NCI-H2081 treated with DMSO at 0.1 percent for 48 hours (cell line): ENCODE data around the gene DDX54.
"Not testable (repeated sequence)": the region's sequence is repeated elsewhere in the genome, so short reads cannot be mapped to it uniquely, and the experiment has no call there.

ENCODE experiments used
- DNase-seq: peaks from one replicate; lab custom pipeline; 2025; lab: John Stamatoyannopoulos, UW

The DDX54 gene

DNA sequence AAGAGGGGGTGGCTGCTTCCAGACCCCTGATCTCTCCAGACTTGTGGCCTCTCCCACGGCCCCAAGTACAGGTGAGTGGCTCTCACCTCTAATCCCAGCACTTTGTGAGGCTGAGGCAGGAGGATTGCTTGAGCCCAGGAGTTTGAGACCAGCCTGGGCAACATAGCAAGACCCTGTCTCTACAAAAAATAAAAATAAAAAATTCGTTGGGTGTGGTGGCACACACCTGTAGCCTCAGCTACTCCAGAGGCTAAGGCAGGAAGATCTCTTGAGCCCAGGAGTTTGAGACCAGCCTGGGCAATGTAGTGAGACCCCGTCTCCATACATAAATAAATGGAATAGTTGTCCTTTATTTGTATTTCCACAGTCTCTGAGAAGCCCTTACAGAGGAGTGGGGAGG, 43.6 kb downstream of the DDX54 start:
- not testable (repeated sequence) for DNase-seq

DNA sequence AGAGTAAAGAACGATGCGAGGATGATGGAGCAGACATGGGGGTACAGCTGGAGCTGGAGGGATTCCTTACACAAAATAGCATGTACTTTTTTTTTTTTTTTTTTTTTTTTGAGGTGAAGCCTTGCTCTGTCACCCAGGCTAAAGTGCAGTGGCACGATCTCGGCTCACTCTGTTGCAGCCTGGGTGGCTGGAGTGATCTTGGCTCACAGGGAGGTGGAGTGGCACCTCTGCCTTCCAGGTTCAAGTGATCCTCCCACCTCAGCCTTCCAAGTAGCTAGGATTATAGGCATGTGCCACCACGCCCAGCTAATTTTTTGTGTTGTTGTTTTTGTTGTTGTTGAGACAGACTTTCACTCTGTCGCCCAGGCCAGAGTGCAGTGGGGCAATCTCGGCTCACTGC, 44.6 kb downstream of the DDX54 start:
- no peak for DNase-seq

DNA sequence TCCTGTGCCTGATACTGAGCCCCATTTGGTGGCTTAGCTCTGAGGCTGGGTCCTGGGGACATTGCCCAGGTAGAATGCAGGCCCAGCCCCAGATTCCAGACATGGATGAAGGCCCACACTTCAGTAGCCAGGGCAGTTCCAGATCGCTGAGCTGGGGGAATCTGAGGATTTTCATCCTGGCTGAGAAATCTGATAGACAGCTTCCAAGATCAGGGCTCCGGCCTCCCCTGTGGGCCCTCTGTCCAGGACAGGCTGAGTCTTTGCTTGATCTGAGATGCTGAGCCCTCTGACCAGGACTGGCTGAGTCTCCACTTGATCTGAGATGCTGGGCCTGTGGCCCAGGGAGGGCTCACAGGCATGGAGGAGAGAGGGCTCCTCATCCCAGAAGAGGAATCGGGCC, 46.5 kb downstream of the DDX54 start:
- DNase-seq: no peak

DNA sequence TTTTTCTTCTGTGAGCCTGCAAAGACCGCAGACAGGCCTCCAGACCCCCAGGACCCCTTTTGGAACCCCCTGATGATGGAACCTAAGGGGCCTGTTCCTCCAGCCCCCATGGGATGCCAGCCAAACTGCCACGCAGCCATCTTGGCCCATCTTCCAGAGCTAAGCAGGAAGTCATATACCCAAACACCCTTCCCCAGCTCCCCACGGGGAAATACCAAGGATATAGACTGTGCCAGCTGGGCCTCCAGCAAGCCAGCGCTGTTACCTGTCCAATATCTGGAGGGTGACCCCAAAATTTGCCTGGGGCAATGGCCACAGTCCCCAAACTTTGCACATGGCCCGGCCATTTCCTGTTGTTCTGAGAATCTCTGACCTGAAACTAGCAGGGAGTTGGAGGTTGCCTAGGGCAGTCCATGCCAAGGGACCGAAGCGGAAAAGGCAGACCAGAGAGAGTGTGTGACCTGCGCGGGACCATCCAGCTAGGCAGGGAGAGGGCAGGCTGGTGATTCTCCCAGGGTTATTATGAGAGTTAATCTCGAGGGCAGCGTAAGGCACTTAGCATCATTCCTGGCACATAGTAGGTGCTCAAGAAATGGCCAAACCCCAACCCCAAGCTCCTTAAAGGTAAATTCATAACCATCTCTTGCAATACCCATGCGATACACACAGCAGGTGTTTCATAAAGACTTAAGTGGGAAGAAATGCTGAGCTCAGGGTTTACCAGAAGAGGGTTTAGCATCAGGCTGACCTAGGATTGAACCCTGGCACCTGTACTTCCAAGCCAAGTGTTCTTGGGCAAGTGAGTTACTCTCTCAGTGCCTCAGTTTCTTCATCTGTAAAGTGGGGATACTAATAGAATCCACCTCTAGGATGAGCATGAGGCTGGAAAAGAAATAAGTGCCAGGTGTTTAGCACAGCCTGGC, 47.2 kb downstream of the DDX54 start:
- DNase-seq: no peak

DNA sequence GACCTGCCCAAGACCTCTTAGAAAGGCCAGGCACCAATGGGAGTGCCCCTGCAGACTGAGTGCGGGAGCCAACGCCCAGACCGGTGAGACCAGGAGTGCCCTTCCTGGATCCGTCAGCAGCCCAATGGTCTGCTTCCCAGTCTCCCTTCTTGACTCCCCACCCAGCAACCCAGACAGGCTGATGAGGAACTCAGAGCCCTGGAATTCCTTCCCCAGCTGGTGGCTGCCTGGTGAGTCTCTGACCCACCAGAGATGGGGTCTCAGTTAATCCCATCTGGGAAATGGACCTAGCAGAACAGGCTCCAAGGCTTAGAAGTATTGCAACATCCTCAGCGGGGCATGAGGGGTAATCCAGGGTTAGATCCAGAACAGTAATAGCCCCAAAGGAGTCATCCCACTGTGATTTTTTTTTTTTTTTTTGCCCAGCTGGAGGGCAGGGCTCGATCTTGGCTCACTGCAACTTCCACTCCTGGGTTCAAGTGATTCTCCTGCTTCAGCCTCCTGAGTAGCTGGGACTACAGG, 48.2 kb downstream of the DDX54 start:
- DNase-seq: no peak

DNA sequence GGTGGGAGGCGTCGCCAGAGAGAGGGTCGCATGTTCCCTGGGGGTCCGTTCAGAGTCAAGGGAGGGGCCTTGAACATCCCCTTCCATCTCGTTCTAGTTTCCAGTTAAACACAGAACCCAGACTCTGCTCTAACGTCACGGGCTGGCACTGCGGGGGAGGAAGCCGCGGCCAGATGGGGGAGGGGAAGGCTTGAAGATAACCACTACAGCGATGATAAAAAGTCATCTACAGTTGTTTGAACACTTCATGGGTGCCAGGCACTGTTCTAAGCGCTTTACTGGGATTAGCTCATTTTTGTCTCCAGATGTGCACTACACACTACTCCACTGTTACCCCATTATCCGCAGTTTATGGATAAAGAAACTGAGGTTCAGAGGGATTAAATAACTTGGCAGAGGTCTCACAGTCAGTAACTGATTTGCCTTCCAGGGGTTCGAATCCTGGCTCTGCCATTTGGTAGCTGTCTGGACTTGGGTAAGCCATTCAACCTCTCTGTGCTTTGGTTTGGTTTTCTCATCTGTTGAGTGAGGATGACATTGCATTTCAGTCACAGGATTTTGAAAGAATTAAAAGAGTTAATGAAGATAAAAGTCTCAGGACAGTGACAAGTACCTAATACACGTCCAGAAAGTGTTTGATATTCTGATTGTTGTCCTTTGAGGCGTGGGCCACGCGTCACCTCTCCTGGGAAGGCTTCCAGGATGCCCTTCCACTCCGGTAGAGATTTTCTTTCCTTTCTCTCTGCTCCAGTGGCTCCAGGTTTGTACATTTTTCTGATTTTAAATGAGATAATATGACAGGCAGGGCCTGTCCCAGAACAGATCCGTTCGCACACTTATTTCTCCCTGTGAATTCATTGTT, 48.9 kb downstream of the DDX54 start:
- DNase-seq: no peak

DNA sequence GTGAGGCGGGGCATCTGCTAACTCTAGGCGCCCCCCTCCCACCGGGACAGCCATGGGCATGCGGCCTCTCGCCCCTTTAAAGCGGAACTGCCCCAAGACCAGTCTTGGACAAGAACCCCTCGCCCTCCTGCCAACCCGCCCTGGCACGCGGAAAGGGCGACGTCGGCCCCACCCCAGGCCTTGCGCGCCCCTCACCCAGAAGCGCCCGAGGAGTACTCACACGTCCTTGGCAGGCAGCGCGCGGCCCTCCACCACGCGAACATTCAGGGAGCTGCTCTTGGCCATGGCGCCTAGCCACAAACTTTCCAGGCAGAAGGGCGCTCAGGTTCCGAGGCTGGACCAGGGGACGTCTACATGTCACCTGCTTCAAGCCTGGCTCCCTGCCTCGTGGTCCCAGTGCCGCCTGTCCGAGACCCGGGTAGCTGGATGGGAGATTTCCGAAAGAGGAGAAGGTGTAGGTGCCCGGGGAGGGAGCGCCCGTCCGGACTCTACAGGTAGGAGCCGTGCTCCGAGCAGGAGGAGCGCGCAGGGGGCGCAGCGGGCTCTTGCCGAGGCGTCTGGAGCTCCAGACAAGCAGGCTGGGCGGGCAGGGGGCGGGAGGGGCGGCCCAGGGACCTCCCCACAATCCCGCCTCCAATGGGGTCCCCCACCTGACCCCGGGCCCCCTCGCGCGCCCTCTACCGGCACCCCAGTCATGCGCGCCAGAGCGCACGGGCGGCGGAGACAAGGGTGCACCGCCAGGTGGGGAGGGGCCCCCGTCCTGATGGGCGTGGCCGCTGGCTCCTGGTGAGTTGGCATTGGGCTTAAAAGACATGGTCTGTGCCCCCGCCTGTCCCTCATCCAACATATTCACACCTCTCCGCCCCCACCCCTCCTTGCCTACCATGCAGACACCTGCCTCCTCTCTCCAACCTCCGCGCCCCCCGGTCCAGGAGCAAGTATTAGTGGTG, 49.8 kb downstream of the DDX54 start, which contains the start of gene RASAL1:
RASAL1 (minus strand) TSS at position 584 of the 950 bp plus-strand sequence; CDS start at position 285, 299 bp downstream.
- no peak for DNase-seq

DNA sequence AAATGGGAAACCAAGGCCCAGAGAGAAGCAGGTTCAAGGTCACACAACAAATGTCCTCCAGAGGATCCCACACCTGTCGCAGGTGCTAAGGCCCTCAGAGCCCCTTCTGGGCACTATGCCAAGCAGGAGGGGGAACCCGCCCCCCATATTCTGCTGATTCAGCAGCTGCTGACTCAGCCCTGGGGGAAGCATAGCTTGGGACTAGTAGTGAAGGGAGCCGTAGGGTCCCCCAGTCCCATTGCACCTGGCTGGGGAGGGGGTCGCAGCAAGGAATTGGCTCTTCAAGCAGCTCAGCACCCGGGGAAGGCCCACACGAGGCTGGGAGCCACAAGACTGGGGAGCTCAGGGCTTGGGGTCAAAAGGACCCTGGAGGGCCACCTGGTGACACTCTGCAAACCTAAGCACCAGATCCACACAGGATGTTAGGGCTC, 50.7 kb downstream of the DDX54 start:
- no peak for DNase-seq

DNA sequence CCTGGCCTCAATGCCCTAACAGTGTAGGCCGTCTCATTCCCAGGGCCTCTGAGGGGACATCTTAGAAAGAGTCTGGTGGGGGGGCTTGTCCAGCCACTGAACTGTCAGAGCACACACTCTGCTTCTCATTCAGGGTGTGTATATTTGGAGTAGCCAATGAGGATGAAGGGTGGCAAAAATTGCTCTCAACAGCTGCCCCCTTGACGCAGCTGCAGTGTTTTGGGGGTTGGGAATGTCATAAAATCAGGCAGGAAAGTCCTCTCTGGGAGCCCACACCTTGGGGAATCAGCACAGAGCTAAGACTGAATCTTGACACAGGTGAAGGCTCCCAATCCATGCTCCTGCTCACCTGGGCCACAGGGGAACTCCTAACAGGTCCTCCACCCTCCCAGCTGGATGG, 51.2 kb downstream of the DDX54 start:
- DNase-seq: no peak

DNA sequence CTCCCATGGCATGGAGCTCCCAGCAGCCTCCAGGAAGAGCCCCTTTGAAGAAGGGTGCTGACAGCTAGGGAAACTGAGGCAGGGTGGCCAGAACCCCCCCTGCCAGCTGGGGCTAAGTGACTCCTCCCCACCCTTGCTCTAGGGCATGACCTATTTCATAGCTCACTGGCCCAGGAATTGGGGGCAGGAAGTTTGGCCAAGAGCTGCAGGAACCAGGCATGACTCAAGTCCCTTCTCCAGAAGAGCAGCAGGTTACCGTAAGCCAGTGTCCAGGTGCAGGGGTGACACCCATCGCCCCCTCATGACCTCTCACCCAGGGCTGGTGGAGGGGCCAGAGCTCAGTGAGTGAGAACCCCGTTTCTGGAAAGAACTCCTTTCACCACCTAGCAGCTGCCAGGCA, 51.6 kb downstream of the DDX54 start:
- DNase-seq: no peak

DNA sequence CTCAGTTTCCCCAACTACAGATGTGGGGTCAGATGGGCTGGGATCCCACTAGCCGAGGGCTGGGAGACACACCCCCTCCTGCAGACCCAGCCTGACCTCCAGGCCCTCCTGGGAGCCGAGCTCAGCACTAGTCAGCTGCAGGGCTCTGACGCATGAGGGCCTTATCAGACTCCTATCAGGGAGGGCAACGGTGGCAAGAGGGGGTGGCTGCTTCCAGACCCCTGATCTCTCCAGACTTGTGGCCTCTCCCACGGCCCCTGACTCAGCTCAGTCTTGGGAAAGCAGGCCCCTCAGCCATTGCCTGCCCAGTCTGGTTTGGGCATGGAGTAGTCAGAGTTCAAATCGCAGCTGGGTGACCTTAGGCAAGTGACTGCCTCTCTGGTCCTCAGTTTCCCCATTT, 52.2 kb downstream of the DDX54 start:
- DNase-seq: no peak

DNA sequence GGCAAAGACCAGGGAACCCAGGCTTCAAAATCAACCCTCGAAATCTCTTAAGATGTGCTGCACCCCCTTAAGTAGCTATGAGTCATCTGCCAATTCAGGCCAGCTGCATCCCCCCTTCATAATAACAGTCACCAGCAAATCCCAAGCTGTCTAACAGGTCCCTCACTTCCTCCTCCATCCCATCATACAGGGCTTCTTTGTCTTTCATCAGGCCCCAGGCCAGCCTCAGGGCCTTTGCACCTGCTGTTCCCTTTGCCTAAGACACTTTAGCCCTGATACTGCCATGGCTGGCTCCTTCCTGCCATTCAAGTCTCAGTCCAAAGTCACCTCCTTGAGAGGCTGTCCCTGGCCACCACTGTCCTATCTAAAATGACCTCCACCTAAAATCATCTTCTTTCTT, 53.7 kb downstream of the DDX54 start:
- no peak for DNase-seq

DNA sequence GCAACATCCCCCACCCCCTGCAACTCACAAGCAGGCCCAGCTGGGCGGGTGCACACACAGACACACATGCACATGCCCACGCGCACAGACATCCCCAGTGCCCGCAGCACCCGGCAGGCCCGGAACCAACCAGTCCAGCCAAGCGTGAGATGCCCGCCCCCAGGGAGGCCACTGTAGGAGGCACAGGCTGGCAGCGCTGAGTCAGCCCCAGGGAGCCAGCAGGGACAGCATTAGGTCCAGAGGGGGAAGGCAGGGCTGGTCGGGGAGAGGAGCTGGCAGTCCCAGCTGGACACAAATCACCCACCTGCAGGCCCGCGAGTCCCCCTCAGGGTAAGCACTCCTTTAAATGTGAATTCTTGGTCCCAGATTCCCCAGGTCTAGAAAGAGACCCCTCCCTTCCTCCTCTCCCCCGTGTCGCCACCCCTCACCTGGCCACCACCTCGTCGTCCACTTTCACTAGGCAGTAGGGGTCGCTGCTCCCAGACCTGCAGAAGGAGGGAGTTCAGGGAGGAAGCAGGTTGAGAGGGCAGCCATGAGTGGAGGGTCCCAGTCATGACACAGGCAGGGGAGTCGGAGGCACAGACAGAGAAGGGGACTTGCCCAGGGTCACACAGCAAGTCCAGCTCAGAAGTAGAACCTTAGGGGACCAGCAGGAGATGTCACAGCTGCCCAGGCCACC, 54.7 kb downstream of the DDX54 start:
- DNase-seq: no peak

DNA sequence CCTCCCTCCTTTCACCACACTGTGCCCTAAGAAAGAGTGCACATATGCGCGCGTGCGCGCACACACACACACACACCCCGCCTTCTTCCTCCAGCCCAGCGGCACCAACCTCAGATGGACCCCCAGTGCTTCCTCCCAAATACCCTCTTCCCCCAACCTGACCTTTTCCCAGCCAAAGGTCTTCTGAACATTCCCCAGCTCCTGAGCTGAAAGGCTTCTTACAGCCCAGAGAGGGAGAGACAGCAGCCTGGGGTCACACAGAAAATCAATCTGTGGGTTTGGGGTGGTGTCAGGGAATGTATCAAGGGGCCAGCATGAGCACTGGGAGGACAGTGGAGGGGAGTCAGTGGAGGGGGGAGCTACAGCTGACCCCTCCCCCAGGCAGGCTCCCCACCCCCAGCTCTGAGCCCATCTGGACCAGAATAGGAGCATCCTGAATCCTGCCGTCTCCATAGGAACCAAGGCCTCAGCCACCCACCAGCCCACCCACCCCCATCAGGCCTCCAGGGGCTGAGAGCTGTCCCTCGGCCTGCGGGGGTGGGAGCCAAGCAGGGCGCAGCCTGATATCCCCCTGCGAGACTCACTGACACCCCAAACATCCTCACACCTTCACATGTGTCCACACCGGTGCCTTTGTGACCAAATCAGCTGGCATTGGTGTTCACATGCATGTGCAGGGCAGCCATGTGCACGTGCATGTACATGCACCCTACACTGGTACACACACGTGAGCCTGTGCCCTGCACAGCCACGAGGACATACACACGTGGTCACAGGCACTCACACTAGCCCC, 55.4 kb downstream of the DDX54 start:
- DNase-seq: no peak

DNA sequence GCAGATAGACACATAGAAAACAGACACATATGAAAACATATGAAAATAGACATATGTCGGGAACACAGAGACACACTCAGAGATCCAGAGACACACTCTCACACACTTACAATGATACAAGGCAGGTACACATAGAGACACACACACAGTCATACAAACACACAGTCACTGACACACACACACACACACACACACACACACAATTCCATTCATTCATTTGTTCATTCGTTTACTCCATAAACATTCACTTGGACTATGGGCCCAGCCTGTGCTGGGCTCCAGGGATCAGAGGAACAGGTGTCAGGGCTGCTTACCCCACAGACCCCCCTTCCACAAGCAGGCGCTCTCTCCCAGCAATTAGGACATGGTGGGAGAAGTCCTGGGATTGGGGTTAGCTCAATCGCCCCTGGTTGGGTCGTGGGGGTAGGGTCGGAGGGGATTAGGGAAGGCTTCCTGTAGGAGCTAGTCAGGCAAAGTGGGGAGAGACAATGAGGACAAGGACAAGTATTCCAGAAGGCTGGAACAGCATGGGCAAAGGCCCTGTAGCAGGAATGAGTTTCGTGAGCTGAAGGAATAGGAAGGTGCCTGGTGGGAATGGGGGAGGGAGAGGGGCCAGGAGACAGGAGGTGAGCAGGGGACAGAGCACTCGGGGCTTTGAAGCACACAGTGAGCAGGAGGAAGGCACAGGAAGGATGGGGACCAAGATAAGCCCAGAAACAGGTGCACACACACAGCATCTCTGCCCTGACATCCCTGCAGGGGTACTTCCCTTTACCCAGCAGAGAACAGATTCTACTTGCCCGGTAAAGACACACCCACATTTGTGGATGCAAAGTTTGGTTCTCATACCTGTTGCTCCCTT, 56.2 kb downstream of the DDX54 start:
- DNase-seq: no peak

DNA sequence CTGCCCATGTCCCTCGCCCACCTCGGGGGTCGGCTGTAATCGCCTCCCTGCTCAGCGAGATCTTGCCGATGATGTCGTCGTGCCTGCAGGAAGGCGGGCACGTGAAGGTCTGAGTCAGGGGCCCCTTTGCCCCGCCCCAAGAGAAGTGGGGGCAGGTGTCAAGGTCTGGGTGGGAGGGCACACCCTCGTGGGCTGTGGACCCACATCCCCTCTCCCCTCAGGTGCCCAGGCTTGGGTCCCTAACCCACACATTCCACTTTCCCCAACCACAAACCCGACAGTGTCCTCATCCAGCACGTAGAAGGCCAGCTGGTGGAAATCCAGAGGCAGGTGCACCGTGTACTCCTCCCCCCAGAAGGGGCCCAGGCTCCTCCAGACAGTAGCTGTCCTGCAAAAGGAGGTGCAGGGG, 57.5 kb downstream of the DDX54 start:
- DNase-seq: no peak

DNA sequence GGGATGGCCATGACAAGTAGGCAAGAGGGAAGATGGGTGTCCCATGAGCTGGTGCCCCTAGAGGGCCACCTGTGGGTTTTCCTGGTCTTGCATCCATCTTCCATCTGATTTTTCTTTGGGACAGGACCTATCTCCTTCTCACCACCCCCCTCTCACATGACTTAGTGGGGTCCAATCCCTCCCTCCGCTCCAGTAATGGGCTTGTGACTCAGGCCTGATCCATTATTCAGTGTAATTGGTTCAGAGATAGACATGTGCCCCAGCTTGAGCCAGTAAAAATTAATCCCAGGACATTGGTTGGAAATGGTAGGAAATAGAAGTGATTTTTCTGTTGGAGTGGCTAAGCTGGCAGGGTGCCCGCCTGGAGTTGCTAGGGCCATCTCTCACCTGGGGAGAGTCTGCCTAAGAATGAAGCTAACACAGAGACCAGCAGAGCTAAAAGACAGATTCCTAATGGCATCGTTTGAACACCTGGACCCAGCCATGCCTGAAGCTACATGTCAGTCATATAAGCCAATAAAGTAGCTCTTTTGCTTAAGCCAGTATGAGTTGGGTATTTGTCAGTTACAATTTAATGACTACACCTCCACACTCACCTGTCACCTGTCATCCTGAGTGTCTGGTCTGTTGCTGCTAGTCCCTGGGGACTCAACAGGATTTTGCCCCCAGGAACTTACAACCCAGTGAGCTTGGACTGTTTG, 64.5 kb downstream of the DDX54 start:
- DNase-seq: no peak

DNA sequence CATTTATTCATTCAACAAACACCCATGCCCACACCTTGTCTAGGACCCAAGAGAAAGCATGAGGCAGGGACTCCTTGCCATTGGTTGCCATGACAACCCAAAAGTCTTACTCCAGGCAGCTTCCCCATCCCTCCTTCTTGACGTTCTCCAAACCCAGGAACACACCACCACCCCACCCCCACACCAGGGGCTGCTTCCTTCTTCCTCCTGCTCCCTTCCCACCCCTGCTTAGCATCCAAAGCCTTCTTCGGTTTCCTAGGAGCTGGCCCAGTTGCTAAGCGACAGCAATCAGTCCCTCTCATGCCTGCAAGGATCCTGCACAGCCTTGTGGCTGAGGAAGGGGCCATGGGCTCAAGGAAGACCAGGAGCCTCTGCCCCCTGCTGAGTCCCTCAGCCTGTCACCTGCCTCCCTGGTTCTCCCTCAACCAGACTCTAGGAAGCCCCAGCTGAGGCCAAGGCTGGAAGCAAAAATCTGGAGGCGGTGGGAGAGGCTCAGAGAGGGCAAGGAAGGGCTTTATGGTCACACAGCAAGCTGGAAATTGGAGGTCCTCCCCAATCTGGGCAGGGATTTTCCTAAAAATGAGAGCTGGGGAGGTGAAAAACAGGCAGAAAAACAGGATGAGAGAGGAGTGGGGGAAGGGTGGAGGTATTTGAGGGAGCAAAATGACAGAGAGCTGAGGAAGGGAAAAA, 65.2 kb downstream of the DDX54 start:
- DNase-seq: no peak
